Measurements from ENCODE around the gene LETM1.

DNA sequence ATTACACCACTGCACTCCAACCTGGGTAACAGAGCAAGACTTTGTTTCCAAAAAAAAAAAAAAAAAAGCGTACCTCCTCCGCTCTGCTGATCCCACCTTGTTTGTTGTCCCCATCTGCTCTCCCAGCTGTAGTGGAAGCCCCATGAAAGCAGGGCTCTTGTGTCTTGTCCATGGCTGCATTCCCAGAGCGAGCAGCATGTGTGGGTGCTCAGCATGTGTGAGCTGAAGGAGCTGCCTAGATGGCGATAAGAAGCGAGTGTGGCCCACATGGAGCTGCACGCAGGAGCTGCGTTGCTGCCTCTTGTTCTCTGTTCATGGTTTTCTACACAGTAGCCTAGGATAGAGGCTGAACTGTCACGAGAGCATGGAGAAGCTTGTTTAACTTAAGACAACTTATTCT lies 27.6 kb upstream of the LETM1 start:
- TF ChIP-seq, protein P1, sequence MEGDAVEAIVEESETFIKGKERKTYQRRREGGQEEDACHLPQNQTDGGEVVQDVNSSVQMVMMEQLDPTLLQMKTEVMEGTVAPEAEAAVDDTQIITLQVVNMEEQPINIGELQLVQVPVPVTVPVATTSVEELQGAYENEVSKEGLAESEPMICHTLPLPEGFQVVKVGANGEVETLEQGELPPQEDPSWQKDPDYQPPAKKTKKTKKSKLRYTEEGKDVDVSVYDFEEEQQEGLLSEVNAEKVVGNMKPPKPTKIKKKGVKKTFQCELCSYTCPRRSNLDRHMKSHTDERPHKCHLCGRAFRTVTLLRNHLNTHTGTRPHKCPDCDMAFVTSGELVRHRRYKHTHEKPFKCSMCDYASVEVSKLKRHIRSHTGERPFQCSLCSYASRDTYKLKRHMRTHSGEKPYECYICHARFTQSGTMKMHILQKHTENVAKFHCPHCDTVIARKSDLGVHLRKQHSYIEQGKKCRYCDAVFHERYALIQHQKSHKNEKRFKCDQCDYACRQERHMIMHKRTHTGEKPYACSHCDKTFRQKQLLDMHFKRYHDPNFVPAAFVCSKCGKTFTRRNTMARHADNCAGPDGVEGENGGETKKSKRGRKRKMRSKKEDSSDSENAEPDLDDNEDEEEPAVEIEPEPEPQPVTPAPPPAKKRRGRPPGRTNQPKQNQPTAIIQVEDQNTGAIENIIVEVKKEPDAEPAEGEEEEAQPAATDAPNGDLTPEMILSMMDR (IDR thresholded peaks at IDR 0.05): no peak
- no peak for TF ChIP-seq POLR2A (IDR thresholded peaks at IDR 0.05)

Data from adrenal gland (tissue), 5 donors.